ENCODE results near the gene PHOX2A.

- TF ChIP-seq CTCF (IDR thresholded peaks at IDR 0.05): no peak
- TF ChIP-seq POLR2A (IDR thresholded peaks at IDR 0.05): no peak
Observed at GRCh38 chr11:72228229-72228843, 15.6 kb downstream of the PHOX2A start.

Data from Peyer's patch (tissue), 4 donors.